Measurements from ENCODE around the gene SMAD6.

- TF ChIP-seq GATA3 (IDR thresholded peaks at IDR 0.05; ENCODE audit: low read depth, low read length), result no peak
- TF ChIP-seq GATA2 (IDR thresholded peaks at IDR 0.05; ENCODE audit: low read depth, low read length), result no peak
These were observed 9.8 kb downstream of the SMAD6 start for GRCh38 chr15:66711862-66712261.
